ENCODE data around the gene CLNK.
A peak's percentile ranks its signal among the peaks of the same experiment; 100 is the strongest.

Gene CLNK

GRCh38 chr4:10587697-10588096, 96.9 kb downstream of the CLNK start:
- H3K4me2 ChIP-seq: no peak overlapping the region

GRCh38 chr4:10587296-10587695, 97.3 kb downstream of the CLNK start:
- Histone ChIP-seq H3K9ac (no peak overlapping the region), H4K20me1 (ENCODE audit: insufficient read depth) (no peaks in the 10 kb centered on the region), H3K27ac (no peak overlapping the region), H3K4me2 (no peak overlapping the region), H3K4me1 (ENCODE audit: low read depth, poor library complexity, severe bottlenecking) (peaks cover 5% of the 10 kb centered on the region), H3K27me3 (ENCODE audit: insufficient read depth, low read depth) (no peaks in the 10 kb centered on the region), H2AFZ (ENCODE audit: low read depth) (no peak overlapping the region), H3K36me3 (ENCODE audit: insufficient read depth) (no peaks in the 10 kb centered on the region), H3K79me2 (ENCODE audit: insufficient read depth, low read depth) (no peaks in the 10 kb centered on the region), H3K4me3 (IDR thresholded peaks at IDR 0.05; ENCODE audit: insufficient read depth, low read depth, low read length) (no peak overlapping the region)
- no peak for TF ChIP-seq CTCF (conservative IDR thresholded peaks at IDR 0.05; ENCODE audit: low read depth, low read length)

More at GRCh38 chr4:10587697-10588096, 96.9 kb downstream of the CLNK start:
- H3K4me3 ChIP-seq (IDR thresholded peaks at IDR 0.05; ENCODE audit: insufficient read depth, low read depth, low read length): no peak overlapping the region
- H3K79me2 ChIP-seq (ENCODE audit: insufficient read depth, low read depth): no peaks in the 10 kb centered on the region
- H3K27me3 ChIP-seq (ENCODE audit: insufficient read depth, low read depth): no peaks in the 10 kb centered on the region
- no peak overlapping the region for H3K9ac ChIP-seq
- H3K36me3 ChIP-seq (ENCODE audit: insufficient read depth): no peaks in the 10 kb centered on the region
- no peaks in the 10 kb centered on the region for H4K20me1 ChIP-seq (ENCODE audit: insufficient read depth)
- H3K27ac ChIP-seq: no peak overlapping the region
- peaks cover 5% of the 10 kb centered on the region for H3K4me1 ChIP-seq (ENCODE audit: low read depth, poor library complexity, severe bottlenecking)
- TF ChIP-seq CTCF (conservative IDR thresholded peaks at IDR 0.05; ENCODE audit: low read depth, low read length): no peak
- no peak overlapping the region for H2AFZ ChIP-seq (ENCODE audit: low read depth)

GRCh38 chr4:10584042-10584441, 100.5 kb downstream of the CLNK start:
- Histone ChIP-seq H3K9ac (no peak overlapping the region), H3K4me2 (0 out of 2 replicates have a peak overlapping the region, but pooled peaks have one; percentile 6), H3K79me2 (ENCODE audit: insufficient read depth, low read depth) (no peaks in the 10 kb centered on the region), H3K27me3 (ENCODE audit: insufficient read depth, low read depth) (no peaks in the 10 kb centered on the region), H3K36me3 (ENCODE audit: insufficient read depth) (no peaks in the 10 kb centered on the region), H3K4me3 (IDR thresholded peaks at IDR 0.05; ENCODE audit: insufficient read depth, low read depth, low read length) (no peak overlapping the region), H2AFZ (ENCODE audit: low read depth) (no peak overlapping the region), H3K27ac (no peak overlapping the region), H4K20me1 (ENCODE audit: insufficient read depth) (no peaks in the 10 kb centered on the region), H3K4me1 (ENCODE audit: low read depth, poor library complexity, severe bottlenecking) (peaks cover 5% of the 10 kb centered on the region)
- TF ChIP-seq CTCF (conservative IDR thresholded peaks at IDR 0.05; ENCODE audit: low read depth, low read length): no peak

- Histone ChIP-seq H3K9ac (no peak overlapping the region), H2AFZ (ENCODE audit: low read depth) (no peak overlapping the region), H3K36me3 (ENCODE audit: insufficient read depth) (no peaks in the 10 kb centered on the region), H3K4me2 (no peak overlapping the region), H3K79me2 (ENCODE audit: insufficient read depth, low read depth) (no peaks in the 10 kb centered on the region), H4K20me1 (ENCODE audit: insufficient read depth) (no peaks in the 10 kb centered on the region), H3K27me3 (ENCODE audit: insufficient read depth, low read depth) (no peaks in the 10 kb centered on the region), H3K27ac (no peak overlapping the region), H3K4me1 (ENCODE audit: low read depth, poor library complexity, severe bottlenecking) (peaks cover 5% of the 10 kb centered on the region), H3K4me3 (IDR thresholded peaks at IDR 0.05; ENCODE audit: insufficient read depth, low read depth, low read length) (no peak overlapping the region)
- TF ChIP-seq CTCF (conservative IDR thresholded peaks at IDR 0.05; ENCODE audit: low read depth, low read length): no peak
Observed at GRCh38 chr4:10582951-10583350, 101.6 kb downstream of the CLNK start.
